Ishikawa (cell line): ENCODE measurements around the gene FBLIM1.

ENCODE experiments used
- CEBPB ChIP-seq: IDR thresholded peaks from 2 replicates; pipeline ENCODE4 v1.6.1; 2012
- CREB1 ChIP-seq: IDR thresholded peaks from 2 replicates; pipeline ENCODE4 v1.6.1; 2012; ENCODE audit warnings: low read depth
- EGR1 ChIP-seq: IDR thresholded peaks from 2 replicates; pipeline ENCODE4 v1.6.1; 2012
- EP300 ChIP-seq: IDR thresholded peaks from 2 replicates; pipeline ENCODE4 v1.6.1; 2012; ENCODE audit warnings: borderline replicate concordance
- FOXM1 ChIP-seq: IDR thresholded peaks from 2 replicates; pipeline ENCODE4 v1.6.1; 2012; ENCODE audit warnings: low read depth, borderline replicate concordance
- MAX ChIP-seq: IDR thresholded peaks from 2 replicates; pipeline ENCODE4 v1.6.1; 2012
- NFIC ChIP-seq: IDR thresholded peaks from 2 replicates; pipeline ENCODE4 v1.6.1; 2012
- RAD21 ChIP-seq: IDR thresholded peaks from 2 replicates; pipeline ENCODE4 v1.6.1; 2012; ENCODE audit warnings: low read depth
- REST ChIP-seq: IDR thresholded peaks from 2 replicates; pipeline ENCODE4 v1.6.1; 2012; ENCODE audit warnings: low read depth, mild to moderate bottlenecking
- TAF1 ChIP-seq: IDR thresholded peaks from 2 replicates; pipeline ENCODE4 v1.6.1; 2012; ENCODE audit warnings: low read depth, mild to moderate bottlenecking
- TCF12 ChIP-seq: IDR thresholded peaks from 2 replicates; pipeline ENCODE4 v1.6.1; 2012; ENCODE audit warnings: low read depth
- TEAD4 ChIP-seq: IDR thresholded peaks from 2 replicates; pipeline ENCODE4 v1.6.1; 2012
- USF1 ChIP-seq: IDR thresholded peaks from 2 replicates; pipeline ENCODE4 v1.6.1; 2012
- YY1 ChIP-seq: IDR thresholded peaks from 2 replicates; pipeline ENCODE4 v1.6.1; 2012; ENCODE audit warnings: low read depth
- ZBTB7A ChIP-seq: IDR thresholded peaks from 2 replicates; pipeline ENCODE4 v1.6.1; 2012; ENCODE audit warnings: low read depth

The FBLIM1 gene

GRCh38 chr1:15764890-15765289 lies 6.3 kb downstream of the FBLIM1 start:
- TF ChIP-seq EP300 (no peak), NFIC (no peak), YY1 (no peak), EGR1 (no peak), TCF12 (no peak), MAX (no peak), REST (no peak), CEBPB (no peak), ZBTB7A (no peak), USF1 (no peak), TEAD4 (no peak), TAF1 (no peak), RAD21 (no peak), CREB1 (no peak), FOXM1 (no peak)

- TF ChIP-seq TAF1: no peak
- TF ChIP-seq TCF12: no peak
- TF ChIP-seq EGR1: no peak
- no peak for TF ChIP-seq EP300
- TF ChIP-seq MAX: no peak
- TF ChIP-seq CREB1: no peak
- TF ChIP-seq YY1: no peak
- TF ChIP-seq CEBPB: no peak
- TF ChIP-seq REST: no peak
- no peak for TF ChIP-seq USF1
- TF ChIP-seq TEAD4: no peak
- no peak for TF ChIP-seq FOXM1
- no peak for TF ChIP-seq NFIC
These were observed 7.0 kb downstream of the FBLIM1 start for GRCh38 chr1:15765495-15766194.

- TF ChIP-seq USF1 (no peak), TAF1 (no peak), RAD21 (no peak), NFIC (no peak), MAX (no peak), REST (no peak), CEBPB (no peak), FOXM1 (no peak), YY1 (no peak), EP300 (no peak), ZBTB7A (no peak), EGR1 (no peak), CREB1 (no peak), TCF12 (no peak), TEAD4 (no peak)
These were observed 9.3 kb downstream of the FBLIM1 start for GRCh38 chr1:15767941-15768340.
